ENCODE data around the gene MPC2. TPM values are rescaled to one million over a fixed set of nuclear protein-coding genes. Genes with fewer than 3 reads are reported as not detected.
A peak's percentile ranks its signal among the peaks of the same experiment; 100 is the strongest.

MPC2 gene
- polyA plus RNA-seq, 1 donor (not counting 4 experiments of a cell fraction or from before 2014, with no cell fraction given), result 61.6 TPM

GRCh38 chr1:167934426-167935215 lies 2.3 kb downstream of the MPC2 start:
- Histone ChIP-seq H3K9me1 (ENCODE audit: control insufficient read depth, extremely low read depth, insufficient read depth, low read length) (no peaks in the 10 kb centered on the region), H3K4me3 (ENCODE audit: control insufficient read depth in 2 of 3, extremely low read depth in 1 of 3, insufficient read depth in 2 of 3, low read depth in 1 of 3, low read length in 3 of 3) (peak overlapping the region; percentile 83 to 94 (median 87)), H3K27me3 (ENCODE audit: control insufficient read depth, extremely low read depth, insufficient read depth, low read length) (no peaks in the 10 kb centered on the region), H3K79me2 (ENCODE audit: control insufficient read depth, insufficient read depth, low read length) (peaks cover 56% of the 10 kb centered on the region), H3K4me1 (ENCODE audit: control insufficient read depth, extremely low read depth, insufficient read depth, low read length) (peaks cover 3% of the 10 kb centered on the region), H3K36me3 (ENCODE audit: control insufficient read depth in 2 of 2, extremely low read depth in 1 of 2, insufficient read depth in 2 of 2, low read length in 2 of 2) (no peaks in the 10 kb centered on the region), H4K20me1 (ENCODE audit: control insufficient read depth, extremely low read depth, insufficient read depth, low read length) (no peaks in the 10 kb centered on the region), H2AFZ (ENCODE audit: control insufficient read depth, low read length) (peak overlapping the region; percentile 53), H3K27ac (ENCODE audit: control insufficient read depth, insufficient read depth, low read length) (peak overlapping the region; percentile 96), H3K9ac (ENCODE audit: control insufficient read depth, extremely low read depth, insufficient read depth, low read length) (peak overlapping the region; percentile 92), H3K4me2 (ENCODE audit: control insufficient read depth, extremely low read depth, insufficient read depth, low read depth, low read length) (peak overlapping the region; percentile 95), H3K9me3 (ENCODE audit: control insufficient read depth, low read depth, low read length) (no peaks in the 10 kb centered on the region)
- TF ChIP-seq CTCF (optimal IDR thresholded peaks at IDR 0.05 in 1 of 3, IDR thresholded peaks at IDR 0.05 in 1 of 3, conservative IDR thresholded peaks at IDR 0.05 in 1 of 3; ENCODE audit: extremely low read depth in 1 of 3, insufficient read depth in 2 of 3, low read length in 3 of 3) (no peak), EZH2 (IDR thresholded peaks at IDR 0.05; ENCODE audit: low read length) (no peak)
- DNase-seq (ENCODE audit: low read depth, low spot score), result no peak
- peak; percentile 23 for FAIRE-seq
- dilution Hi-C loops (cut with MboI; ENCODE audit: extremely low pct_ligation_motif_present, low sequenced_read_pairs), result no loop called here

- H3K4me3 ChIP-seq (ENCODE audit: control insufficient read depth in 2 of 3, extremely low read depth in 1 of 3, insufficient read depth in 2 of 3, low read depth in 1 of 3, low read length in 3 of 3), result no peak overlapping the region
- peaks cover 48% of the 10 kb centered on the region for H3K79me2 ChIP-seq (ENCODE audit: control insufficient read depth, insufficient read depth, low read length)
- H3K4me2 ChIP-seq (ENCODE audit: control insufficient read depth, extremely low read depth, insufficient read depth, low read depth, low read length), result peak overlapping the region; percentile 95
- H3K9ac ChIP-seq (ENCODE audit: control insufficient read depth, extremely low read depth, insufficient read depth, low read length), result no peak overlapping the region
- H3K9me1 ChIP-seq (ENCODE audit: control insufficient read depth, extremely low read depth, insufficient read depth, low read length), result no peaks in the 10 kb centered on the region
- DNase-seq (ENCODE audit: low read depth, low spot score) (no peak), FAIRE-seq (no peak)
- H4K20me1 ChIP-seq (ENCODE audit: control insufficient read depth, extremely low read depth, insufficient read depth, low read length), result no peaks in the 10 kb centered on the region
- H3K27ac ChIP-seq (ENCODE audit: control insufficient read depth, insufficient read depth, low read length), result no peak overlapping the region
- dilution Hi-C loops (cut with MboI; ENCODE audit: extremely low pct_ligation_motif_present, low sequenced_read_pairs), result no loop called here
- no peaks in the 10 kb centered on the region for H3K9me3 ChIP-seq (ENCODE audit: control insufficient read depth, low read depth, low read length)
- TF ChIP-seq CTCF (optimal IDR thresholded peaks at IDR 0.05 in 1 of 3, IDR thresholded peaks at IDR 0.05 in 1 of 3, conservative IDR thresholded peaks at IDR 0.05 in 1 of 3; ENCODE audit: extremely low read depth in 1 of 3, insufficient read depth in 2 of 3, low read length in 3 of 3) (no peak), EZH2 (IDR thresholded peaks at IDR 0.05; ENCODE audit: low read length) (no peak)
- H3K36me3 ChIP-seq (ENCODE audit: control insufficient read depth in 2 of 2, extremely low read depth in 1 of 2, insufficient read depth in 2 of 2, low read length in 2 of 2), result no peaks in the 10 kb centered on the region
- no peaks in the 10 kb centered on the region for H3K27me3 ChIP-seq (ENCODE audit: control insufficient read depth, extremely low read depth, insufficient read depth, low read length)
- H3K4me1 ChIP-seq (ENCODE audit: control insufficient read depth, extremely low read depth, insufficient read depth, low read length), result peaks cover 3% of the 10 kb centered on the region
- H2AFZ ChIP-seq (ENCODE audit: control insufficient read depth, low read length), result no peak overlapping the region
Measured at GRCh38 chr1:167933788-167934187, 3.1 kb downstream of the MPC2 start.
